Activated T-helper 1 cell treated with anti-CD3 and anti-CD28 coated beads, Interleukin-12 subunit alpha, Interleukin-12 subunit beta, Interleukin-2, Interleukin-4 antibody, amounts not matched to agents 30 ng/mL and 10 ng/mL and 1 ng/mL, durations not matched to agents 14 hours and 24 hours and 36 hours (primary cell): ENCODE measurements around the gene FAM89B. TPM values are rescaled to one million over a fixed set of nuclear protein-coding genes. Genes with fewer than 3 reads are reported as not detected.

ENCODE experiments used
- DNase-seq: peaks from one replicate; pipeline ENCODE4 v3.0.0; 2021; ENCODE audit warnings: low spot score
- H3K27ac Mint-ChIP-seq: one replicate; pipeline ENCODE4 v1.8.0; 2021; ENCODE audit warnings: mild to moderate bottlenecking, mixed read lengths
- H3K27me3 Mint-ChIP-seq: one replicate; pipeline ENCODE4 v1.8.0; 2022; ENCODE audit warnings: mild to moderate bottlenecking, moderate library complexity, mixed read lengths; ENCODE audit not compliant: insufficient read depth
- H3K36me3 Mint-ChIP-seq: one replicate; pipeline ENCODE4 v1.8.0; 2021; ENCODE audit warnings: low read depth, mixed read lengths
- H3K4me1 Mint-ChIP-seq: one replicate; pipeline ENCODE4 v1.8.0; 2021; ENCODE audit warnings: low read depth, mixed read lengths
- H3K4me3 Mint-ChIP-seq: one replicate; pipeline ENCODE4 v1.8.0; 2021; ENCODE audit warnings: mild to moderate bottlenecking, moderate library complexity, mixed read lengths
- H3K9me3 Mint-ChIP-seq: one replicate; pipeline ENCODE4 v1.8.0; 2021; ENCODE audit warnings: mixed read lengths
- intact Hi-C: fragments of 100-400 bp; cut with micrococcal nuclease; formaldehyde crosslinking; loops from one replicate; pipeline ENCODE4 v1.15.1; 2024
- total RNA-seq: library from RNA; stranded (reverse); gene quantifications from 2 replicates; pipeline ENCODE4 v1.2.3, GENCODE V29; 2022

The FAM89B gene
- total RNA-seq, 1 donor from 2014 or later: 50.6 TPM

GRCh38 chr11:65555693-65556231, 16.6 kb upstream of the FAM89B start:
- H3K9me3 Mint-ChIP-seq: no peaks in the 10 kb centered on the region
- H3K27ac Mint-ChIP-seq: peak overlapping the region; percentile 85
- peaks cover 68% of the 10 kb centered on the region for H3K4me1 Mint-ChIP-seq
- H3K36me3 Mint-ChIP-seq: peaks cover 12% of the 10 kb centered on the region
- no peaks in the 10 kb centered on the region for H3K27me3 Mint-ChIP-seq
- intact Hi-C loops: no loop called here
- no peak for DNase-seq
- H3K4me3 Mint-ChIP-seq: peak overlapping the region; percentile 87

GRCh38 chr11:65556470-65557279, 15.7 kb upstream of the FAM89B start:
- H3K9me3 Mint-ChIP-seq: no peaks in the 10 kb centered on the region
- H3K36me3 Mint-ChIP-seq: peaks cover 8% of the 10 kb centered on the region
- intact Hi-C loops: no loop called here
- no peaks in the 10 kb centered on the region for H3K27me3 Mint-ChIP-seq
- H3K27ac Mint-ChIP-seq: peak overlapping the region; percentile 94
- peaks cover 64% of the 10 kb centered on the region for H3K4me1 Mint-ChIP-seq
- no peak for DNase-seq
- H3K4me3 Mint-ChIP-seq: peak overlapping the region; percentile 87

GRCh38 chr11:65557280-65558001, 14.9 kb upstream of the FAM89B start:
- no peak for DNase-seq
- Mint-ChIP-seq H3K9me3 (no peaks in the 10 kb centered on the region), H3K4me1 (peaks cover 56% of the 10 kb centered on the region), H3K4me3 (peak overlapping the region; percentile 87), H3K36me3 (peaks cover 2% of the 10 kb centered on the region), H3K27me3 (no peaks in the 10 kb centered on the region), H3K27ac (peak overlapping the region; percentile 94)
- intact Hi-C loops: no loop called here

DNA sequence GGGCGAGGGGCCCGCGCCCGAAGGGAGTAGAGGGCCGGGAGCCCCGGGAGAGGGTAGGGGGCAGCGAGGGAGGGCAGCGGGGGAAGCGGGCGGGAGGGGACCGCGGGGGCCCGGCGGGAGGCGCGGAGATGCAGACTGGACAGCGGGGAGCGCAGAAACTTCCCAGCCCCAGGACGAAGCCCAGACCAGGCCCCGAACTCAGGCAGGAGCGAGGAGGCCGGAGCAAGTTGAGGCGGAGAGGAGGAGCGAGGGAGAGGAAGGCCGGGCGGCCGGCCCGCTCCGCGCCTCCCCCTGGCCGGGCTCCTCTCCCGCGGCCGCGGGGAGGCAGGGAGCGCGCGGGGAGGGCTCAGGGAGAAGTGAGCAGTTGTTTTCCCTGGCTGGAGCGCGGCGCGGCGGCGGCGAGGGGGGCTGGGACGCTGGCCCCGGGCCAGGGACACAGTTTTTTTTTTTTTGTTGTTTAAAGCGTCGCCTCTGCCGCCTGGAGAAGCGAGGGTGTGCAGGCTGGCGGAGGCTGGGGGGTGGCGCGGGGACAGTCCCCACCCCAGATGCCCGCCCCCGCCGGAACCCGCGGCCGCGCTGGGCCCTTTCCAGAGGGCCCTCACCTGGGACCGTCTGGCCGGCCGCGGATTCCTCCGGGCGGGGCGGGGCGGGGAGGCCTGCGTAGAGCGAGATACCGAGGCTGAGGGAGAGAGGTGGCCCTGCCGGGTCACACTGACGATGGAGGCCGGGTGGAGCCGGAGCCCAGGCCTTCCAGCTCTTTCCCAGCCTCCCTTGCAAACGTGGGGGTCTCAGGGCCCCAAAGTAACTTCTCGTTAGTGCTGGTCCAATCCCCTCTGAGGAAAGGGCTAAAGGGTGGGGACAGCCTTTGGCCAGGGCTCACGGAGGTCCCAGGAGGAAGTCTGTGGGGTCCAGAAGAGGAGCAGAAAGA, 14.1 kb upstream of the FAM89B start, which contains the start of gene LTBP3:
TSS of gene LTBP3 (minus strand) at position 358 of the 928 bp plus-strand sequence. CDS start 400 bp downstream, outside the sequence.
- H3K27me3 Mint-ChIP-seq: no peaks in the 10 kb centered on the region
- peaks cover 2% of the 10 kb centered on the region for H3K36me3 Mint-ChIP-seq
- H3K9me3 Mint-ChIP-seq: no peaks in the 10 kb centered on the region
- DNase-seq: no peak
- H3K27ac Mint-ChIP-seq: peak within 1 kb of the TSS; percentile 94
- H3K4me3 Mint-ChIP-seq: peak within 1 kb of the TSS; percentile 87
- peaks cover 53% of the 10 kb centered on the region for H3K4me1 Mint-ChIP-seq
- intact Hi-C loops: no loop called here

- Mint-ChIP-seq H3K9me3 (no peaks in the 10 kb centered on the region), H3K4me3 (peak overlapping the region; percentile 59), H3K27me3 (no peaks in the 10 kb centered on the region), H3K4me1 (peaks cover 57% of the 10 kb centered on the region), H3K27ac (peak overlapping the region; percentile 64), H3K36me3 (peaks cover 2% of the 10 kb centered on the region)
- DNase-seq: no peak
- intact Hi-C loops: loop anchor here (1.0 kb wide), 1 partner anchor 10 kb away; no protein-coding TSS in a partner anchor
Measured at GRCh38 chr11:65558930-65559509, 13.3 kb upstream of the FAM89B start.

- peaks cover 54% of the 10 kb centered on the region for H3K4me1 Mint-ChIP-seq
- H3K36me3 Mint-ChIP-seq: peaks cover 2% of the 10 kb centered on the region
- no peaks in the 10 kb centered on the region for H3K27me3 Mint-ChIP-seq
- peak overlapping the region; percentile 64 for H3K27ac Mint-ChIP-seq
- intact Hi-C loops: loop anchor here (1.0 kb wide), 1 partner anchor 10 kb away; no protein-coding TSS in a partner anchor
- no peaks in the 10 kb centered on the region for H3K9me3 Mint-ChIP-seq
- DNase-seq: no peak
- peak overlapping the region; percentile 59 for H3K4me3 Mint-ChIP-seq
Measured at GRCh38 chr11:65559535-65559934, 12.8 kb upstream of the FAM89B start.

DNA sequence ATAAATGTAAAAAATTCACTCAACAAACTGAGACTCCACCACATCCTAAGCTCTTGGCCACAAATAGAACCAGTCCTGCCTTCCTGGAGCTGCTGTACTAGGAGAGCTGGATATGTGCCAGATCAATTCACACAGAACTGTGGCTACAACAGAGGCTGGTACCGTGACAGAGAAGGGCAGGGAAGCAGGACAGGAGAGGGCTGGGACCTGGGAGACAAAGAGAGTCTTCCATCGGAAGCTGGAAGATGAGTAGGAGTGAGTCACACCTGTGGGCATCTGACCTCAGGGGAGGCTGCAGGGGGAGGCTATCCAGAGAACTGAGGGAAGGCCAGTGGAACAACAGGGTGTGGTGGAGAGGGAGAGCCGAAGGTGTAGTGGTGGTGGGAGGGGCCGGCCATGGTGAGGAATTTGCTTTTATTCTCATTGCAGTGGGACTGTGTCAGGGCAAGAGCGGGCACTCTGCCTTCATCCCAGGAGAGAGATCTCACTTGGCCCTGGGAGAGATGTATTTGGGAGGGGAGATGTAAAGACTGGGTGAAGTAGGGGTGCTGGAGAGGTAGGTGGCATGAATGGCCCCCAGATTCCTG, 12.3 kb upstream of the FAM89B start:
- Mint-ChIP-seq H3K4me1 (peaks cover 53% of the 10 kb centered on the region), H3K4me3 (no peak overlapping the region), H3K27ac (peak overlapping the region; percentile 64), H3K36me3 (peaks cover 2% of the 10 kb centered on the region), H3K9me3 (no peaks in the 10 kb centered on the region), H3K27me3 (no peaks in the 10 kb centered on the region)
- intact Hi-C loops: loop anchor here (1.0 kb wide), 1 partner anchor 9 kb away; no protein-coding TSS in a partner anchor
- DNase-seq: no peak

DNA sequence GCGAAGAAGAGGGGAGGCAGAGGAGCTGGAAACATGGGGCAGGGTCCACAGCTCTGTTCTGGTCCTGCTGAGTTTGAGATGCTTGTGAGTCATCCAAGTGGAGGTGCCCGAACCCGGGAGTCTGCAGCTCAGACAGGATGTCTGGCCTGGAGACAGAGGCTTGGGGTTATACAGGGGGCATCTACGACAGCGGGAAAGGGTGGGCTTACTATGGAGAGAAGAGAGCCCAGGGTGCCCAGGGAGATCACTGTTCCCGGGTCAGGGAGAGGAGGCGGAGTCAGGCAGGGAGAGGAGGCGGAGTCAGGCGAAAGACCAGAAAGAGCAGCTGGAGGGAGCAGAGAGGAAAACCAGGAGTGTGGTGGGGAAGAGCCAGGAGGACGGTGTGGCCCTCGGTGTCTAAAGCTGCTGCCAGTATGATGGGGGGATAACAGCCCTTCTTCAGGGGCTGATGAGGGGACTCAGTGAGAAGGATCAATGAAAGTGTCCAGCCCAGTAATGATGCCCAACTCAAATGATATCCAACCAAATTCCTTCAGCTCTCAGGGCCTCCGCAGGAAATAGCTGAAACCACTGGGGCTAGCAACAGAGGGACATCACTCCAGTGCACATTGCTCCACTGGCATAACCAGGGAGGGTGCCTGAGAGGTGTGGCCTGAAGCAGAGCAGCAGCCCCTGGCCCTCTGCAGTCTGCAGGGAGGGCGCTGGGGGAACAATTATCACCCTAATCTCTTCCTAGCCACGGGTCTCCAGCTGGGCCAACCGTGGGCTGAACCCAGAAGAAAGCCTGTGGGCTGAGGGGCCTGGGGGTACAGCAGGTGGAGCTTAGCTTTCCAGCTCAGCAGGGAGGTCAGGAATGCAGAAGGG, 11.6 kb upstream of the FAM89B start:
- no peak for DNase-seq
- Mint-ChIP-seq H3K9me3 (no peaks in the 10 kb centered on the region), H3K27ac (peak overlapping the region; percentile 64), H3K4me1 (peaks cover 53% of the 10 kb centered on the region), H3K27me3 (no peaks in the 10 kb centered on the region), H3K36me3 (peaks cover 2% of the 10 kb centered on the region), H3K4me3 (no peak overlapping the region)
- intact Hi-C loops: no loop called here

DNA sequence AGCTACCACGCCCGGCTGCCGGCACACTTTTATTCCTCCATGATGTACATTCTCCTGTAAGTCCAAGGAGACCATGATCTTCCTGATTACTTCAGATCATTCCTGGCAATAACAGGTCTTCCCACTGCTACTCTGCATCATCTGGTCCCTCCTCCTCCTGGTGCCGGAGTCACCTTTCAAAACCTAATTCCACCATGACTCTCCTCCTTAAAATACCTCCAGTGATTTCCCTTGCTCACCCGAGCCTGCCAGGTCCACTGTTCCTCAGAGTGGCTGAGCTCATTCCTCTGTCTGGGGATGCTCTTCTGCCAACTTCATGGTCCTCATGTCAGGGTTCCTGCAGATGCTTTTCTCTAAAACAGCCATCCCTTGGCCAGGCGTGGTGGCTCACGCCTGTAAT, 10.3 kb upstream of the FAM89B start:
- no peaks in the 10 kb centered on the region for H3K27me3 Mint-ChIP-seq
- H3K9me3 Mint-ChIP-seq: no peaks in the 10 kb centered on the region
- peaks cover 5% of the 10 kb centered on the region for H3K36me3 Mint-ChIP-seq
- no peak overlapping the region for H3K4me3 Mint-ChIP-seq
- intact Hi-C loops: no loop called here
- DNase-seq: no peak
- H3K4me1 Mint-ChIP-seq: peaks cover 53% of the 10 kb centered on the region
- peak overlapping the region; percentile 31 for H3K27ac Mint-ChIP-seq

GRCh38 chr11:65562788-65563187, 9.6 kb upstream of the FAM89B start:
- H3K4me3 Mint-ChIP-seq: no peak overlapping the region
- intact Hi-C loops: no loop called here
- peaks cover 49% of the 10 kb centered on the region for H3K4me1 Mint-ChIP-seq
- no peaks in the 10 kb centered on the region for H3K27me3 Mint-ChIP-seq
- no peaks in the 10 kb centered on the region for H3K9me3 Mint-ChIP-seq
- peaks cover 5% of the 10 kb centered on the region for H3K36me3 Mint-ChIP-seq
- no peak for DNase-seq
- no peak overlapping the region for H3K27ac Mint-ChIP-seq

DNA sequence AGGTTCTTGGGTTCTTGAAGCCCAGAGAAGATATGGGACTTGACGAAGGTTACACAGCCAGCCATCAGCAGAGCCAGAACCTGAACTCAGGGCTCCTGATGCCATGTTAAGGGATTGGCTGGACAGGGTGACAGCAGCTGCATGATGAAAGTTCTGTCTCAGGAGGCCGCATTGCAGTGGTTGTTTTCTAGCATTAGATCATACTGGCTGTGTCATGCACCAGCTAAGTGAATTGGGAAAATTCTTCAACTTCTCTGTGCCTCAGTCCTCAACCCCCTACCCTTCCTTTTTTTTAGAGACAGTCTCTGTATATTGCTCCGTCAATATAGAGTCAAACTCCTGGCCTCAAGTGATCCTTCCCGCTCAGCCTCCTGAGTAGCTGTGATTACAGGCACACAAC, 8.7 kb upstream of the FAM89B start:
- H3K36me3 Mint-ChIP-seq: peaks cover 10% of the 10 kb centered on the region
- no peak overlapping the region for H3K4me3 Mint-ChIP-seq
- H3K9me3 Mint-ChIP-seq: no peaks in the 10 kb centered on the region
- no peak for DNase-seq
- H3K27ac Mint-ChIP-seq: no peak overlapping the region
- intact Hi-C loops: no loop called here
- H3K27me3 Mint-ChIP-seq: no peaks in the 10 kb centered on the region
- H3K4me1 Mint-ChIP-seq: peaks cover 57% of the 10 kb centered on the region
